ENCODE results near the gene WDR27.

Gene WDR27

DNA sequence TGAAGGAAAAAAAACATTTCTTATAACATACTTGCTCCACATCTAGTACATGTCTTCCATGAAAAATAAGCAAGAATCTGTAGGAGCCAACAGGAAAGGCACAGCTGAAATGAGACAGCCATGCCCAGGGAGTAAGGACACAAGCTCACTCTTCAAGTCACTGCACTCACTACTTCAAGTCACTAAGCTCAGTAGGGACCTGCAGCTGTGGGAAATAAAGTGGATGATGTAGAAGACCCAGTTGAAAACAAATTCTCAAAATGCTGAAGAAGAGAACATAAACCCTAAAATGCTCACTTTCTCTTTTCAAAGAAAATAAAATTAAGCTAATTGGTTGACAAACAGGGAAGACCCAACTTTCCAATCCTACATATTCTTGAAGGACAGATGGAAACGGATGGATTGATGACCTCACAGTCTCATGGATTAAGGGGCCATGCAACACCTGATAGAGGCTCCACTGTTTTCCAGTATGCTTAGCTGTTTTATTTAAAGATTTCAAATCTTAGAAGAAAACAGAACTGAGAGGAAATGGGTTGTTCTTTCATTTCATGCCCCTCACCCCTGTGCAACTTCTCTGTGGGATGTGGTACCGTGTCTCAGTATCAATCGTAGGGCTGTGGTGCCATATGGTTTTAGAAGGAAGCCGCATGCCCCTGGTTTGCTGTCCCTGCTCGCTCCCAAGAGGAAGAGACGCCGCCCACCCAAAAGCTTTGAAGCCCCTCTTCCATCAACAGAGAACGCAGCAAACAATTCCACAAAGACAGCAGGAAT is 133.3 kb downstream of the WDR27 start:
- no peak for FAIRE-seq
- DNase-seq (ENCODE audit: low spot score): no peak

DNA sequence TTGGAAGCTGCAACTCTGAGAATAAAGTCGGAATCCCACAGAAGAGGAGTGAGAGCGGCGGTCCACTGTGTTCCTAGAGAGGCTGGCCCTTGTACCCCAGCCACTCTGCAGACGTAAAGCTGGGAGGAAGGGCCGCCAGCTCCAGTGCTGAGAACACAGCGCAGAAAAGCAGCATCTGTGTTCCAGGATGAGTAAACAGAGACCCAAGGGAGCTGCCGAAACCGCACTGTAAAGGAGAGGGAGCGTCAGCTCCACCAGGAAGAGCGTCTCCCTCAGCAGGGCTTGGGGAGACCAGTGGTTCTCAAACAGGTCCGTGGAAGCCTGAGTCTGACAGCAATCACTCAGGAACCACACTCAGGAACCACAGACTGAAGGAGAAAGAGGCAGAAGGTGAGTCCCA is 134.0 kb downstream of the WDR27 start:
- no peak for FAIRE-seq
- no peak for DNase-seq (ENCODE audit: low spot score)

GRCh38 chr6:169566961-169567750 is 134.7 kb downstream of the WDR27 start:
- FAIRE-seq (no peak), DNase-seq (ENCODE audit: low spot score) (no peak)

- FAIRE-seq: no peak
- DNase-seq (ENCODE audit: low spot score): no peak
Measured at GRCh38 chr6:169566319-169566718, 135.5 kb downstream of the WDR27 start.

- DNase-seq (ENCODE audit: low spot score): no peak
- FAIRE-seq: no peak
Measured at GRCh38 chr6:169564453-169565240, 137.2 kb downstream of the WDR27 start.

DNA sequence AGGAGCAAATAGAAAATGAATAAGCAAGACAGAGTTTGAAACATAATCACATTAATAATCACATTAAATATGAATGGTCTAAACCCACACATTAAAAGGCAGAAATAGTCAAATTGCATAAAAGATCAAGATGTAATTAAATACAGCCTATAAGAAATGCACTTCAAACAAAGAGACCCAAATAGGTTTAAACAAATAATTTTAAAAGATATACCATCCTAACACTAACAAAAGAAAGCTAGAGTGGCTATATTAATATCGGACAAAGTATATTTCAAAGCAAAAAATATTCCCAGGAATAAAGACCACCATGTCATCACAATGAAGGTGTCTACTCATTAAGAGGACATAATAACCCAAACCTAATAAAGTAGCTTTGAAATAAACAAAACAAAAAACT is 140.2 kb downstream of the WDR27 start:
- DNase-seq (ENCODE audit: low spot score) (no peak), FAIRE-seq (no peak)

GRCh38 chr6:169559592-169559991 is 142.2 kb downstream of the WDR27 start:
- DNase-seq (ENCODE audit: low spot score) (no peak), FAIRE-seq (no peak)

GRCh38 chr6:169558774-169559441 is 142.9 kb downstream of the WDR27 start:
- DNase-seq (ENCODE audit: low spot score) (no peak), FAIRE-seq (no peak)

DNA sequence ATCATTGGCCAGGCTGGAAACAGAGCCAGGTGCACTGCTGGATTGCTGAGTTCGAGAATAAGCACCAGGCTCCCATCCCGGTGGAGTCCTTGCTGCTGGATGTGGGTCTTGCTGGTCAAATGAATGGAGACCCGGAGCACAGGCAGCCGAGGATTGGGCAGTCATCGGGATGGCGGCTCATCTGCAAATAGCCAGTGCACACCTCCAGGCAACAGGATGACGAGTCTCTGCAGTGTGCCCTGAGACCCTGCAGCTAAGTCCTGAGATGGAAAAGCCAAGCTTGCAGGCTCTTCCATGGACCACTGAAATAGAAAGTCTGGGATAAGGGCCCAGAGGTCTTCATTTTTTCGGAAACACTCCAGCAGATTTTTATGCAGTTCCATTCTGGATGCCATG is 143.5 kb downstream of the WDR27 start:
- DNase-seq (ENCODE audit: low spot score) (no peak), FAIRE-seq (no peak)

GRCh38 chr6:169557887-169558286 is 143.9 kb downstream of the WDR27 start:
- DNase-seq (ENCODE audit: low spot score) (no peak), FAIRE-seq (no peak)

- FAIRE-seq (no peak), DNase-seq (ENCODE audit: low spot score) (no peak)
Measured at GRCh38 chr6:169556758-169557548, 144.9 kb downstream of the WDR27 start.

GRCh38 chr6:169555971-169556617 is 145.7 kb downstream of the WDR27 start:
- DNase-seq (ENCODE audit: low spot score): no peak
- no peak for FAIRE-seq

GRCh38 chr6:169545982-169546381 is 155.8 kb downstream of the WDR27 start:
- FAIRE-seq (no peak), DNase-seq (ENCODE audit: low spot score) (no peak)

GRCh38 chr6:169543704-169544103 is 158.1 kb downstream of the WDR27 start:
- no peak for DNase-seq (ENCODE audit: low spot score)
- FAIRE-seq: no peak

GRCh38 chr6:169542491-169542890 is 159.3 kb downstream of the WDR27 start:
- DNase-seq (ENCODE audit: low spot score): no peak
- no peak for FAIRE-seq

DNA sequence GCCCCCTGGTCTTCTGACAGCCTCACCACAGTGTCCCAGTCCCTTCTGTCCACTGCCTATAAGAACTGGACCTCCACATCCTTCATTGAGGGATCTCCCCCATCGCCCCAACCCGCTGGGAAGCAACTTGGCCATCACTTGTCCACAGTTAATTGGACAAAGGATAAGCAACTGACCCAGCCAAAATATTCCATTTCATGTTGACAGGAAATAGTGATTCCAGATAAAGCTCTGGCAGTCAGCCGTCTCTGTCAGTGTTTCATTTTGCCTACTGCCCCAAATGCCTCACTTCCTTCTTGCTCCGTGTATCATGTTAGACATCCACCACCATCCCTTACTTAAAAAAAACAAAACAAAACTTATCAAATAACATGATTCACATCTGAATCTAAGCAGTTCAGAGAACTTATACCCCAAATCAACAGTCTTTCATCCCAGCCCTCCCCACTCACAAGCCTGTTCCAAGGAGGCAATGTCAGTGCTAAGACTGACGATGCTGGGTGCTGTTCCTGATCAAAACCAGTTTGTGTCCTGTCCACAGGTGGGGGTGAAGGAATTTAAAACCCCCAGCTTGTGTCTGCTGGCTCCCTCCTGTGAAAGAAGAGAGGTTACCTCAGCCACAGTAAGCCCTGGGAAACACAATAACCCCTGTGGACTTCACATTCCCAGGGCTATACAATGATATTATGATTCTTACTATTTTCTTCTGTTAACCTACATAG is 162.5 kb downstream of the WDR27 start:
- DNase-seq (ENCODE audit: low spot score): no peak
- no peak for FAIRE-seq

DNA sequence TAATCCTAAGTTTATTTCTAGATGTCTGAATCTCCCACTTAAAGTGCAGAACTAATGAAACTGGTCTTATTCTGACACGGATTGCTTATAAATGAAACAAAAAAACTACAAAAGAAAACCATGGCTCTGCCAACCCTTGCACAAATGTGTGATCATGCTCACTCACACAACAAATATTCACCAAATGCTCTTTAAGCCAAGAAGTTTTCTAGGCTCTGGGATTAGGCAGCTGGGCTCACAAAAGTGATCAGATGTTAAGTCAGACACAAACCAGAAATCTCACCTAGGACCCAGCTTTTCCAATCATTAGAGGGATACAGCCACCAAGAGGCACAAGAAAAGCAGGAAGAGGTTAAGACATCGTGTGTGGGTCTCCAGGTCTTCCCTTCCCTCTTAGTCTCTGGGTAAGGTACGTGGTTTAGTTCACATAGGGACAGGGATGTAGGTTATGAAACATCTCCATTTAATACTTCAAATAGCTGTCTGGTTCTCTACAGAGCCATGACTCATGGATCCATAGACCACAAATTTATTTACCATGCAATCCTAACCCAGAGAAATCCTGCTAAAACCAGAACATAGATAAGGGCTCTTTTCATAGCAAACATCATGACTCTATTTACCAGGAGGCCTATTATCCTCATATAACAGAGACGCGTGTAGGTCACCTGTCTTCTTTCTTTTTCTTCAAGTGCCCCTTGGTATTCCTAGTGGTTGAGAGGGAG is 165.2 kb downstream of the WDR27 start:
- FAIRE-seq (no peak), DNase-seq (ENCODE audit: low spot score) (no peak)

DNA sequence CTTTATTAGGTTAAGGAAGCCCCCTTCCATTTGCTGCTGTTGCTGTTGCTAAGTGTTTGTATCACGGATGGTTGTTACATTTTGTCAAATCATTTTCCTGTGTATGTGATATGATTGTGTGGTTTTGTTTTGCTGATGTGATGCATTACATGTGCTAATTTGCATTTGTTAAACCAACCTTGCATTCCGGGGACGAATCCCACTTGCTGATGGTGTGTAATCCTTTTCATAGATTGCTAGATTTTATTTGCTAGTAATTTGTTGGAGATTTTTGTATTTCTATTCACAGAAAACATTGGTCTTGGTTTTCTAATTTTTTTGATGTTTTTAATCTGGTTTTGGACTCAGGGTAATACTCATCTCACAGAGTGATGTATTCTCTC is 167.8 kb downstream of the WDR27 start:
- no peak for FAIRE-seq
- no peak for DNase-seq (ENCODE audit: low spot score)
